Measurements from ENCODE around the gene ERC1.

GRCh38 chr12:1003600-1004271 is 12.7 kb downstream of the ERC1 start:
- TF ChIP-seq CHD1 (IDR thresholded peaks at IDR 0.05; ENCODE audit: low read length) (no peak), SETDB1 (IDR thresholded peaks at IDR 0.05; ENCODE audit: low read length) (no peak), ZBTB17 (CRISPR knock-in tag; IDR thresholded peaks at IDR 0.05) (no peak), NFRKB (IDR thresholded peaks at IDR 0.05; ENCODE audit: low read depth) (no peak), ZC3H11A (IDR thresholded peaks at IDR 0.05; ENCODE audit: low read depth, low read length) (no peak), FUS (optimal IDR thresholded peaks at IDR 0.05; ENCODE audit: low read depth, low read length) (no peak), ZNF79 (CRISPR knock-in tag; IDR thresholded peaks at IDR 0.05; ENCODE audit: low read depth) (no peak), MXI1 (IDR thresholded peaks at IDR 0.05; ENCODE audit: low read depth, low read length) (no peak)

All from K562 (cell line).